Measurements from ENCODE around the gene BATF3.

DNA sequence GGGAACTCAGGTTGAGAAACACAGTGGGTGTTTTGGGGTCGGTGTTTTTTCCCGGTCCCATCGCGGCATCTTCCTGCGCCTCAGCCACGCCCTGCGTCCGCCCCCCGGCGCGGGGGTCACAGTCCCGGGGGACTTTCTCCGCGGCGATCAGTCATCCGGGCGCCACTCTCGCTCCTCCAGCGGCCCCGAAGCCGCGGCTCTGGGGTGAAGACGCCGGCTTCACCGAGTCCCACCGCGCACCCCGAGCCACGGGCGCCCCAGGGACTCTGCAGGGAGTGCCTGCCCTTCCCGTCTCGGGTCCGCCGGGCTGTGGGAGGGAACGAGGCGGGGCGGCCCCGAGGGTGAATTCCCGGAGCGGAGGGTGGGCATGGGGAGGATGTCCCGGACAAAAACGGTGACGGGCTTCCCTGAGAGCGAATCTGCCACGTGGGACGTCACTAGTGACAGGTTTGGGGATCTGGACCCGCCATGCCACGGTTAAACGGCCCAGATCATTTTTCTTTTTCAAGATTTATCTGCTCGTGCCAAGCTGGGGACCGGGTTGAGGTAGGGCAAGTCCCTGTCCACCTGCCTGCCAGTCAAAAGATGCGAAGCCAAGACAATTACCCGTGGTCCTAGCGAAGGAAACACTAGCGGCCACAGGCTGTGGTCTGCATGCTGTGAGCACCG is 717 bp upstream of the BATF3 start:
- TF ChIP-seq, protein P1, sequence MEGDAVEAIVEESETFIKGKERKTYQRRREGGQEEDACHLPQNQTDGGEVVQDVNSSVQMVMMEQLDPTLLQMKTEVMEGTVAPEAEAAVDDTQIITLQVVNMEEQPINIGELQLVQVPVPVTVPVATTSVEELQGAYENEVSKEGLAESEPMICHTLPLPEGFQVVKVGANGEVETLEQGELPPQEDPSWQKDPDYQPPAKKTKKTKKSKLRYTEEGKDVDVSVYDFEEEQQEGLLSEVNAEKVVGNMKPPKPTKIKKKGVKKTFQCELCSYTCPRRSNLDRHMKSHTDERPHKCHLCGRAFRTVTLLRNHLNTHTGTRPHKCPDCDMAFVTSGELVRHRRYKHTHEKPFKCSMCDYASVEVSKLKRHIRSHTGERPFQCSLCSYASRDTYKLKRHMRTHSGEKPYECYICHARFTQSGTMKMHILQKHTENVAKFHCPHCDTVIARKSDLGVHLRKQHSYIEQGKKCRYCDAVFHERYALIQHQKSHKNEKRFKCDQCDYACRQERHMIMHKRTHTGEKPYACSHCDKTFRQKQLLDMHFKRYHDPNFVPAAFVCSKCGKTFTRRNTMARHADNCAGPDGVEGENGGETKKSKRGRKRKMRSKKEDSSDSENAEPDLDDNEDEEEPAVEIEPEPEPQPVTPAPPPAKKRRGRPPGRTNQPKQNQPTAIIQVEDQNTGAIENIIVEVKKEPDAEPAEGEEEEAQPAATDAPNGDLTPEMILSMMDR (IDR thresholded peaks at IDR 0.05) = no peak
- TF ChIP-seq POLR2AphosphoS5 (IDR thresholded peaks at IDR 0.05) = no peak
- TF ChIP-seq POLR2A (IDR thresholded peaks at IDR 0.05) = no peak
